ENCODE results near the gene GJD4. TPM values are rescaled to one million over a fixed set of nuclear protein-coding genes. Genes with fewer than 3 reads are reported as not detected.

The GJD4 gene
- polyA plus RNA-seq, 3 donors = not detected

- H3K4me2 ChIP-seq (replicated peaks; ENCODE audit: extremely low read depth, low read length, poor library complexity, severe bottlenecking) = no peak overlapping the region
- H3K4me1 Mint-ChIP-seq = peaks cover 31% of the 10 kb centered on the region
Measured at GRCh38 chr10:35639021-35639727, 34.0 kb downstream of the GJD4 start.

More at GRCh38 chr10:35639021-35639727, 34.0 kb downstream of the GJD4 start:
- intact Hi-C loops (cut with micrococcal nuclease) = no loop called here
- no peak overlapping the region for H2AFZ ChIP-seq (ENCODE audit: insufficient read depth, low read depth, low read length, poor library complexity, severe bottlenecking)
- Mint-ChIP-seq H3K27me3 (ENCODE audit: low read depth in 3 of 3) (peaks cover 69 to 76% (median 75%) of the 10 kb centered on the region in 3 donors), H3K9me3 (peaks cover 0 to 33% (median 24%) of the 10 kb centered on the region in 7 donors), H3K27ac (no peak overlapping the region), H3K4me3 (peak overlapping the region in 1 of 2 donors; percentile 86), H3K36me3 (peaks cover 0 to 7% of the 10 kb centered on the region in 2 donors)
- H3K9me3 ChIP-seq (replicated peaks in 1 of 2; ENCODE audit: control insufficient read depth in 1 of 2, insufficient read depth in 1 of 2, low read length in 2 of 2) = peaks cover 0 to 17% of the 10 kb centered on the region in 2 donors
- WGBS (ENCODE audit: insufficient coverage) = 2% methylated on average over 38 of the region's 57 CpGs
- H3K27ac ChIP-seq (ENCODE audit: low read depth in 1 of 2, low read length in 2 of 2) = no peak overlapping the region
- TF ChIP-seq CTCF (IDR thresholded peaks at IDR 0.05) = no peak
- peaks cover 64 to 71% of the 10 kb centered on the region in 2 donors for H3K27me3 ChIP-seq (ENCODE audit: control insufficient read depth in 2 of 2, insufficient read depth in 2 of 2, low read length in 2 of 2)
- no peaks in the 10 kb centered on the region for H3K79me2 ChIP-seq (ENCODE audit: insufficient read depth, low read length)
- DNase-seq = no peak
- no peaks in the 10 kb centered on the region for H3K36me3 ChIP-seq (replicated peaks in 1 of 2; ENCODE audit: control insufficient read depth in 1 of 2, insufficient read depth in 2 of 2, low read length in 2 of 2)
- H3K4me1 ChIP-seq (ENCODE audit: control insufficient read depth in 1 of 2, insufficient read depth in 2 of 2, low read length in 2 of 2) = peaks cover 34 to 45% of the 10 kb centered on the region in 2 donors
- H3K4me3 ChIP-seq (replicated peaks in 1 of 3; ENCODE audit: low read depth in 2 of 3, low read length in 3 of 3) = no peak overlapping the region
- no peak overlapping the region for H3K9ac ChIP-seq (ENCODE audit: insufficient read depth, low read length, poor library complexity, severe bottlenecking)
- no peaks in the 10 kb centered on the region for H4K20me1 ChIP-seq (ENCODE audit: insufficient read depth, low read length)

Measured in CD14-positive monocyte (primary cell).